ENCODE measurements around the gene OXLD1.

DNA sequence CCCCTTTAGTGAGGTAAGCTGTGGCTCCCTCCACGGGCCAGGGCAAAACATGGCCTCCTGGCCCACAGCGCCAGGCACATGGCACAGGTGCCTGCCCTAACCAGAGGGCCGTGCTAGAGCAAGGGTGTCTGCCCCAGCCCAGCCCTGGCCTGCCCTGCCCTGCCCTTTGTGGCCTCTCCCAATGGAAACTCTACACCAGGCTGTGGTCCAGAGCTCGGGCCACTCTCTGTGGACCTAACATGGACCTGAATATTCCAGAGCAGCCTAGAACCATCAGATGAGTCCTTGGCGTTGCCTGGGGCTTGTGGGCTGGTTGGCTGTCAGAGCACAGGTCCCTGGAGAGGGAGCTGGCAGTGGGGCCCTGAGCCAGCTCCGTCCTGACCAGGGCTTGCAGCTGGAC, 28.8 kb upstream of the OXLD1 start:
- TF ChIP-seq, protein P1, sequence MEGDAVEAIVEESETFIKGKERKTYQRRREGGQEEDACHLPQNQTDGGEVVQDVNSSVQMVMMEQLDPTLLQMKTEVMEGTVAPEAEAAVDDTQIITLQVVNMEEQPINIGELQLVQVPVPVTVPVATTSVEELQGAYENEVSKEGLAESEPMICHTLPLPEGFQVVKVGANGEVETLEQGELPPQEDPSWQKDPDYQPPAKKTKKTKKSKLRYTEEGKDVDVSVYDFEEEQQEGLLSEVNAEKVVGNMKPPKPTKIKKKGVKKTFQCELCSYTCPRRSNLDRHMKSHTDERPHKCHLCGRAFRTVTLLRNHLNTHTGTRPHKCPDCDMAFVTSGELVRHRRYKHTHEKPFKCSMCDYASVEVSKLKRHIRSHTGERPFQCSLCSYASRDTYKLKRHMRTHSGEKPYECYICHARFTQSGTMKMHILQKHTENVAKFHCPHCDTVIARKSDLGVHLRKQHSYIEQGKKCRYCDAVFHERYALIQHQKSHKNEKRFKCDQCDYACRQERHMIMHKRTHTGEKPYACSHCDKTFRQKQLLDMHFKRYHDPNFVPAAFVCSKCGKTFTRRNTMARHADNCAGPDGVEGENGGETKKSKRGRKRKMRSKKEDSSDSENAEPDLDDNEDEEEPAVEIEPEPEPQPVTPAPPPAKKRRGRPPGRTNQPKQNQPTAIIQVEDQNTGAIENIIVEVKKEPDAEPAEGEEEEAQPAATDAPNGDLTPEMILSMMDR (IDR thresholded peaks at IDR 0.05 in 2 of 3, conservative IDR thresholded peaks at IDR 0.05 in 1 of 3; ENCODE audit: borderline replicate concordance in 1 of 3, insufficient read depth in 1 of 3, low read depth in 2 of 3, low read length in 2 of 3), result no peak
- TF ChIP-seq ZFX (IDR thresholded peaks at IDR 0.05) (no peak), POLR2A (IDR thresholded peaks at IDR 0.05; ENCODE audit: borderline replicate concordance, extremely low read depth, insufficient read depth, insufficient read length) (no peak), ZNF274 (IDR thresholded peaks at IDR 0.05; ENCODE audit: low read depth, low read length) (no peak), JUND (IDR thresholded peaks at IDR 0.05) (no peak), EZH2phosphoT487 (IDR thresholded peaks at IDR 0.05; ENCODE audit: borderline replicate concordance) (no peak), YY1 (IDR thresholded peaks at IDR 0.05; ENCODE audit: extremely low read depth, insufficient replicate concordance, low read depth, low read length) (no peak), EZH2 (IDR thresholded peaks at IDR 0.05) (no peak), POLR2AphosphoS5 (IDR thresholded peaks at IDR 0.05; ENCODE audit: low read depth, low read length) (no peak), SP1 (IDR thresholded peaks at IDR 0.05; ENCODE audit: low read depth) (no peak), SRF (IDR thresholded peaks at IDR 0.05; ENCODE audit: low read depth) (no peak)
- TF ChIP-seq, protein P2, sequence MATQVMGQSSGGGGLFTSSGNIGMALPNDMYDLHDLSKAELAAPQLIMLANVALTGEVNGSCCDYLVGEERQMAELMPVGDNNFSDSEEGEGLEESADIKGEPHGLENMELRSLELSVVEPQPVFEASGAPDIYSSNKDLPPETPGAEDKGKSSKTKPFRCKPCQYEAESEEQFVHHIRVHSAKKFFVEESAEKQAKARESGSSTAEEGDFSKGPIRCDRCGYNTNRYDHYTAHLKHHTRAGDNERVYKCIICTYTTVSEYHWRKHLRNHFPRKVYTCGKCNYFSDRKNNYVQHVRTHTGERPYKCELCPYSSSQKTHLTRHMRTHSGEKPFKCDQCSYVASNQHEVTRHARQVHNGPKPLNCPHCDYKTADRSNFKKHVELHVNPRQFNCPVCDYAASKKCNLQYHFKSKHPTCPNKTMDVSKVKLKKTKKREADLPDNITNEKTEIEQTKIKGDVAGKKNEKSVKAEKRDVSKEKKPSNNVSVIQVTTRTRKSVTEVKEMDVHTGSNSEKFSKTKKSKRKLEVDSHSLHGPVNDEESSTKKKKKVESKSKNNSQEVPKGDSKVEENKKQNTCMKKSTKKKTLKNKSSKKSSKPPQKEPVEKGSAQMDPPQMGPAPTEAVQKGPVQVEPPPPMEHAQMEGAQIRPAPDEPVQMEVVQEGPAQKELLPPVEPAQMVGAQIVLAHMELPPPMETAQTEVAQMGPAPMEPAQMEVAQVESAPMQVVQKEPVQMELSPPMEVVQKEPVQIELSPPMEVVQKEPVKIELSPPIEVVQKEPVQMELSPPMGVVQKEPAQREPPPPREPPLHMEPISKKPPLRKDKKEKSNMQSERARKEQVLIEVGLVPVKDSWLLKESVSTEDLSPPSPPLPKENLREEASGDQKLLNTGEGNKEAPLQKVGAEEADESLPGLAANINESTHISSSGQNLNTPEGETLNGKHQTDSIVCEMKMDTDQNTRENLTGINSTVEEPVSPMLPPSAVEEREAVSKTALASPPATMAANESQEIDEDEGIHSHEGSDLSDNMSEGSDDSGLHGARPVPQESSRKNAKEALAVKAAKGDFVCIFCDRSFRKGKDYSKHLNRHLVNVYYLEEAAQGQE (IDR thresholded peaks at IDR 0.05; ENCODE audit: low read depth), result no peak
- TF ChIP-seq, protein P3, sequence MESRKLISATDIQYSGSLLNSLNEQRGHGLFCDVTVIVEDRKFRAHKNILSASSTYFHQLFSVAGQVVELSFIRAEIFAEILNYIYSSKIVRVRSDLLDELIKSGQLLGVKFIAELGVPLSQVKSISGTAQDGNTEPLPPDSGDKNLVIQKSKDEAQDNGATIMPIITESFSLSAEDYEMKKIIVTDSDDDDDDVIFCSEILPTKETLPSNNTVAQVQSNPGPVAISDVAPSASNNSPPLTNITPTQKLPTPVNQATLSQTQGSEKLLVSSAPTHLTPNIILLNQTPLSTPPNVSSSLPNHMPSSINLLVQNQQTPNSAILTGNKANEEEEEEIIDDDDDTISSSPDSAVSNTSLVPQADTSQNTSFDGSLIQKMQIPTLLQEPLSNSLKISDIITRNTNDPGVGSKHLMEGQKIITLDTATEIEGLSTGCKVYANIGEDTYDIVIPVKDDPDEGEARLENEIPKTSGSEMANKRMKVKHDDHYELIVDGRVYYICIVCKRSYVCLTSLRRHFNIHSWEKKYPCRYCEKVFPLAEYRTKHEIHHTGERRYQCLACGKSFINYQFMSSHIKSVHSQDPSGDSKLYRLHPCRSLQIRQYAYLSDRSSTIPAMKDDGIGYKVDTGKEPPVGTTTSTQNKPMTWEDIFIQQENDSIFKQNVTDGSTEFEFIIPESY (IDR thresholded peaks at IDR 0.05; ENCODE audit: extremely low read depth, insufficient replicate concordance, low read length), result no peak

Measured in HCT116 (cell line).